GM23338 (cell line): Measurements from ENCODE around the gene HIP1. TPM values are rescaled to one million over a fixed set of nuclear protein-coding genes. Genes with fewer than 3 reads are reported as not detected.

Experiments used
- ATAC-seq: fragments of 200-7000 bp; cut with Tn5 transposase; 3 replicates; pipeline ENCODE4 v1.9.1; 2020
- DNase-seq: peaks from one replicate; pipeline ENCODE4 v3.0.0-alpha.2; 2015; ENCODE audit warnings: low spot score
- H2AFZ ChIP-seq: fragments of 200-600 bp; sonication (generic); 2 replicates; pipeline ENCODE4 v1.8.0; 2016; ENCODE audit warnings: antibody characterized with exemption, mild to moderate bottlenecking, moderate library complexity
- H3F3A ChIP-seq: fragments of 200-600 bp; sonication (generic); replicated peaks from 2 replicates; pipeline ENCODE4 v1.8.0; 2017; ENCODE audit warnings: antibody characterized with exemption, mixed run types, low read depth
- H3K27ac ChIP-seq: fragments of 200-600 bp; sonication (generic); 2 replicates; pipeline ENCODE4 v1.6.1; 2016; ENCODE audit warnings: low read depth
- H3K27me3 ChIP-seq: fragments of 200-600 bp; sonication (generic); 2 replicates; pipeline ENCODE4 v1.8.0; 2016; ENCODE audit warnings: mild to moderate bottlenecking, mixed run types, moderate library complexity; ENCODE audit not compliant: insufficient read depth
- H3K36me3 ChIP-seq: fragments of 200-600 bp; sonication (generic); 2 replicates; pipeline ENCODE4 v1.8.0; 2016; ENCODE audit warnings: mild to moderate bottlenecking; ENCODE audit not compliant: insufficient read depth
- H3K4me1 ChIP-seq: fragments of 200-600 bp; sonication (generic); 2 replicates; pipeline ENCODE4 v1.8.0; 2016; ENCODE audit warnings: mild to moderate bottlenecking, moderate library complexity; ENCODE audit not compliant: insufficient read depth
- H3K4me2 ChIP-seq: fragments of 200-600 bp; sonication (generic); 2 replicates; pipeline ENCODE4 v1.7.1; 2017; ENCODE audit warnings: mixed run types
- H3K4me3 ChIP-seq: fragments of 200-600 bp; sonication (generic); 2 replicates; pipeline ENCODE4 v1.6.1; 2016; ENCODE audit warnings: mixed run types
- H3K79me2 ChIP-seq: fragments of 200-600 bp; sonication (generic); replicated peaks from 2 replicates; pipeline ENCODE4 v1.8.0; 2017; ENCODE audit warnings: mild to moderate bottlenecking; ENCODE audit not compliant: insufficient read depth
- H3K9me2 ChIP-seq: fragments of 200-600 bp; sonication (generic); 2 replicates; pipeline ENCODE4 v1.8.0; 2017; ENCODE audit not compliant: insufficient read depth
- H4K20me1 ChIP-seq: fragments of 200-600 bp; sonication (generic); replicated peaks from 2 replicates; pipeline ENCODE4 v1.8.0; 2017; ENCODE audit warnings: mild to moderate bottlenecking; ENCODE audit not compliant: insufficient read depth
- H3K27ac Mint-ChIP-seq: 2 replicates; pipeline ENCODE4 v1.8.0; 2020; ENCODE audit warnings: inconsistent platforms, mild to moderate bottlenecking, moderate library complexity, mixed read lengths
- H3K27me3 Mint-ChIP-seq: 3 replicates; pipeline ENCODE4 v1.8.0; 2022; ENCODE audit warnings: low read depth, mild to moderate bottlenecking, moderate library complexity, mixed read lengths, inconsistent platforms; ENCODE audit not compliant: insufficient read depth, poor library complexity
- H3K36me3 Mint-ChIP-seq: 3 replicates; pipeline ENCODE4 v1.8.0; 2021; ENCODE audit warnings: low read depth, mild to moderate bottlenecking, inconsistent platforms, moderate library complexity, mixed read lengths
- H3K4me1 Mint-ChIP-seq: 3 replicates; pipeline ENCODE4 v1.8.0; 2020; ENCODE audit warnings: mild to moderate bottlenecking, inconsistent platforms, mixed read lengths
- H3K4me3 Mint-ChIP-seq: 3 replicates; pipeline ENCODE4 v1.8.0; 2021; ENCODE audit warnings: moderate library complexity, mild to moderate bottlenecking, inconsistent platforms, mixed read lengths
- H3K9me3 Mint-ChIP-seq: 3 replicates; pipeline ENCODE4 v1.8.0; 2020; ENCODE audit warnings: moderate library complexity, mild to moderate bottlenecking, inconsistent platforms, mixed read lengths
- EZH2 ChIP-seq: fragments of 200-600 bp; sonication (generic); IDR thresholded peaks from one replicate; pipeline ENCODE4 v1.8.0; 2017; ENCODE audit warnings: antibody characterized with exemption, mild to moderate bottlenecking, low read depth; ENCODE audit not compliant: unreplicated experiment
- NANOG ChIP-seq: IDR thresholded peaks from 2 replicates; pipeline ENCODE4 v1.6.1; 2016; ENCODE audit warnings: antibody characterized with exemption, borderline replicate concordance
- POLR2AphosphoS5 ChIP-seq: IDR thresholded peaks from 2 replicates; pipeline ENCODE4 v1.6.1; 2016; ENCODE audit warnings: antibody characterized with exemption, low read depth
- REST ChIP-seq: IDR thresholded peaks from one replicate; pipeline ENCODE4 v1.6.1; 2018; ENCODE audit warnings: antibody characterized with exemption; ENCODE audit not compliant: unreplicated experiment
- STAT1 ChIP-seq: IDR thresholded peaks from one replicate; pipeline ENCODE4 v1.6.1; 2016; ENCODE audit warnings: antibody characterized with exemption; ENCODE audit not compliant: unreplicated experiment
- ZNF114 ChIP-seq: fragments of 250-450 bp; sonication (Bioruptor Pico); IDR thresholded peaks from 2 replicates; pipeline ENCODE4 v1.5.0; 2020; ENCODE audit warnings: mild to moderate bottlenecking, moderate library complexity
- ZNF331 ChIP-seq: fragments of 250-450 bp; sonication (Bioruptor Pico); IDR thresholded peaks from 2 replicates; pipeline ENCODE4 v1.5.0; 2020; ENCODE audit warnings: low read depth, mild to moderate bottlenecking, moderate library complexity
- polyA plus RNA-seq: library from polyadenylated mRNA; unstranded; fragments of >200 nt; fragmentation: Nextera tagmentation; extraction: Ambion mirVana; gene quantifications from 2 replicates; pipeline ENCODE4 v1.2.1, GENCODE V29; 2016
- total RNA-seq: library from RNA; depleted of rRNA; stranded (reverse); fragments of >200 nt; shearing (Covaris generic); gene quantifications from 2 replicates; pipeline ENCODE4 v1.2.3, GENCODE V29; 2014
- TF ChIP-seq, protein P1 (sequence below), 2 experiments: fragments of 200-600 bp in 1 of 2; sonication (generic) in 1 of 2; conservative IDR thresholded peaks; 2 replicates each; pipeline versions ENCODE4 v1.5.1 to v1.6.1; 2016 to 2017; ENCODE audit warnings: antibody characterized with exemption in 2 of 2, low read depth in 2 of 2, mild to moderate bottlenecking in 2 of 2, moderate library complexity in 1 of 2

HIP1 gene
- total and polyA plus RNA-seq, 2 experiments from 2014 or later = 24.9 to 80.8 TPM

- TF ChIP-seq, protein P1, sequence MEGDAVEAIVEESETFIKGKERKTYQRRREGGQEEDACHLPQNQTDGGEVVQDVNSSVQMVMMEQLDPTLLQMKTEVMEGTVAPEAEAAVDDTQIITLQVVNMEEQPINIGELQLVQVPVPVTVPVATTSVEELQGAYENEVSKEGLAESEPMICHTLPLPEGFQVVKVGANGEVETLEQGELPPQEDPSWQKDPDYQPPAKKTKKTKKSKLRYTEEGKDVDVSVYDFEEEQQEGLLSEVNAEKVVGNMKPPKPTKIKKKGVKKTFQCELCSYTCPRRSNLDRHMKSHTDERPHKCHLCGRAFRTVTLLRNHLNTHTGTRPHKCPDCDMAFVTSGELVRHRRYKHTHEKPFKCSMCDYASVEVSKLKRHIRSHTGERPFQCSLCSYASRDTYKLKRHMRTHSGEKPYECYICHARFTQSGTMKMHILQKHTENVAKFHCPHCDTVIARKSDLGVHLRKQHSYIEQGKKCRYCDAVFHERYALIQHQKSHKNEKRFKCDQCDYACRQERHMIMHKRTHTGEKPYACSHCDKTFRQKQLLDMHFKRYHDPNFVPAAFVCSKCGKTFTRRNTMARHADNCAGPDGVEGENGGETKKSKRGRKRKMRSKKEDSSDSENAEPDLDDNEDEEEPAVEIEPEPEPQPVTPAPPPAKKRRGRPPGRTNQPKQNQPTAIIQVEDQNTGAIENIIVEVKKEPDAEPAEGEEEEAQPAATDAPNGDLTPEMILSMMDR (conservative IDR thresholded peaks at IDR 0.05; ENCODE audit: low read depth in 2 of 2) = no peak
- TF ChIP-seq REST (no peak), EZH2 (no peak), NANOG (no peak)
Observed at GRCh38 chr7:75649462-75649861, 89.3 kb downstream of the HIP1 start (continued).

DNA sequence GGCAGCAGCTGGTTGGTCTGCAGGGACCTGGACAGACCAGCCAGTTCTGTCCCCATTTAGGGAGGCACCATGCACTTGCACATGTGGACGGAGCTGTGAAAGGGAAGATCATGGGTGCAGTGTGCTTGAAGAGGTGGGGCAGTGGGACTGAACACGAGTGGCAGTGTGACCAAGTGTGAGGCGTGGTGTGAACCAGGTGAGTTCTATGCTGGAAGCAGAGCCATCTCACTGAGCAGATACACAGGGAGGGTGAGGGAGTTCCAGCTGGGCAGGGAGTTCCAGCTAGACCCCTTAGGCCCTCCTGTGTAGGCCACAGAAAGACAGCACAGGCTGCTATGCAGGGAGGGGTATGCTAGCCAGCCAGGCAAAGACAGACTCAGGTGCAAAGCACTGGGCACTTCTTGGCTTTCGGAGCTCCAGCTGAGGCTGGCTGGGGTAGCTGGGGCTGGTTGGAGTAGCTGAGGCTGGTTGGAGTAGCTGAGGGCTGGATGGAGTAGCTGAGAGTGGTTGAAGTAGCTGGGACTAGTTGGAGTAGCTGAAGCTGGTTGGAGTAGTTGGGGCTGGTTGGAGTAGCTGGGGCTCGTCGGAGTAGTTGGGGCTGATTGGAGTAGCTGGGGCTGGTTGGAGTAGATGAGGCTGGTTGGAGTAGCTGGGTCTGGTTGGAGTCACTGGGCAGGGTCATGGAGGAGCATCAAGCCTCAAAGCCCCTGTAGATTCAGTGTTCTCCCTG, 90.9 kb downstream of the HIP1 start:
- no peaks in the 10 kb centered on the region for H3K9me2 ChIP-seq
- no peak overlapping the region for H3K4me3 Mint-ChIP-seq
- no peak overlapping the region for H3K4me3 ChIP-seq
- DNase-seq = no peak
- H3K4me1 Mint-ChIP-seq = peaks cover 16% of the 10 kb centered on the region
- H3K27me3 Mint-ChIP-seq = peaks cover 10% of the 10 kb centered on the region
- no peaks in the 10 kb centered on the region for H3K36me3 ChIP-seq
- no peak overlapping the region for H3K27ac ChIP-seq
- H3K4me1 ChIP-seq = peaks cover 21% of the 10 kb centered on the region
- H3K9me3 Mint-ChIP-seq = peaks cover 13% of the 10 kb centered on the region; the same call in 2 of the 3 replicates
- no peak overlapping the region for H3K4me2 ChIP-seq
- H3K27me3 ChIP-seq = no peaks in the 10 kb centered on the region
- H3K79me2 ChIP-seq = no peaks in the 10 kb centered on the region
- ATAC-seq = no peak
- no peaks in the 10 kb centered on the region for H4K20me1 ChIP-seq
- no peak overlapping the region; the same call in 1 of the 2 replicates for H3K27ac Mint-ChIP-seq
- H2AFZ ChIP-seq = no peak overlapping the region
- H3K36me3 Mint-ChIP-seq = peaks cover 9% of the 10 kb centered on the region; the same call in 2 of the 3 replicates
- no peaks in the 10 kb centered on the region for H3F3A ChIP-seq
- TF ChIP-seq ZNF331 (CRISPR knock-in tag) (no peak), STAT1 (no peak), EZH2 (no peak), REST (no peak), NANOG (no peak), ZNF114 (CRISPR knock-in tag) (no peak), POLR2AphosphoS5 (no peak)
- TF ChIP-seq, protein P1 (conservative IDR thresholded peaks at IDR 0.05; ENCODE audit: low read depth in 2 of 2) = no peak
